Skeletal muscle tissue (tissue), 4 donors: ENCODE measurements around the gene RSPH3. TPM values are rescaled to one million over a fixed set of nuclear protein-coding genes. Genes with fewer than 3 reads are reported as not detected.
"Not testable (repeated sequence)": the region's sequence is repeated elsewhere in the genome, so short reads cannot be mapped to it uniquely, and the experiment has no call there.

Experiments
- H3K27ac ChIP-seq: one replicate; pipeline ENCODE4 v1.7.0; 2013; ENCODE audit warnings: mild to moderate bottlenecking, low read depth, low read length, inconsistent platforms
- H3K27me3 ChIP-seq, 3 donors: one replicate each; pipeline ENCODE4 v1.7.0; 2013; ENCODE audit warnings: low read length in 3 of 3; ENCODE audit not compliant: control insufficient read depth in 3 of 3, insufficient read depth in 3 of 3
- H3K36me3 ChIP-seq, 3 donors: one replicate each; pipeline ENCODE4 v1.7.0; 2013; ENCODE audit warnings: low read length in 3 of 3; ENCODE audit not compliant: control insufficient read depth in 3 of 3, insufficient read depth in 3 of 3
- H3K4me1 ChIP-seq, 3 donors: one replicate each; pipeline ENCODE4 v1.7.0; 2013; ENCODE audit warnings: low read length in 3 of 3, mild to moderate bottlenecking in 3 of 3; ENCODE audit not compliant: control insufficient read depth in 3 of 3, insufficient read depth in 3 of 3
- H3K4me3 ChIP-seq, 3 donors: one replicate each; pipeline ENCODE4 v1.7.0; 2013; ENCODE audit warnings: low read length in 3 of 3
- H3K9ac ChIP-seq, 3 donors: one replicate each; pipeline ENCODE4 v1.7.0; 2013; ENCODE audit warnings: low read length in 3 of 3, mild to moderate bottlenecking in 3 of 3, moderate library complexity in 2 of 3, low read depth in 1 of 3
- H3K9me3 ChIP-seq, 3 donors: one replicate each; pipeline ENCODE4 v1.7.0; 2013; ENCODE audit warnings: low read length in 3 of 3; ENCODE audit not compliant: control insufficient read depth in 3 of 3
- total RNA-seq: library from RNA; depleted of rRNA; stranded (reverse); fragments of >200 nt; gene quantifications from one replicate; pipeline ENCODE4 v1.2.3, GENCODE V29; 2014
- donor health status: Osteomylitis.

Gene RSPH3
- total RNA-seq, 1 donor from 2014 or later, result 2.1 TPM

DNA sequence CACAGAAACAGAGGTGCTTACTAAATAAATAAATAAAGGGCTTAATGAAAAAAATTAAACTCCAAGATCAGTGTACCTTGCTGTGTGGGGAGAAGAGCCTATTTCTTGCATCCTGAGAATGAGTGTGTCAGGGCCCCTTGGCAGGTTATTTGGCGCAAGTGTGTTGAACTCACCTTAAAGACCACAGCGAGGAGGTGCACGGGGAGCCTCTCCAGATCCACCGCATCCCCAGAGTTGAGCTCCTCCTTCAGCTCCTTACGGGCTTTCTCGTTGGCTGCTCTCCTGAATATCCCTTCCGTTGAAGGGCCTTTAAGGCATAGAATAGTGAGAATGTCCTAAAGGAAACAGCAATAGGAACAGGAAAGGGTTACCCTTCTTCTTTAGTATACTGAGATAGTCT, 41.2 kb upstream of the RSPH3 start:
- no peak overlapping the region for H3K4me3 ChIP-seq
- peaks cover 0 to 4% (median 0%) of the 10 kb centered on the region in 3 donors for H3K27me3 ChIP-seq
- H3K36me3 ChIP-seq, result no peaks in the 10 kb centered on the region

DNA sequence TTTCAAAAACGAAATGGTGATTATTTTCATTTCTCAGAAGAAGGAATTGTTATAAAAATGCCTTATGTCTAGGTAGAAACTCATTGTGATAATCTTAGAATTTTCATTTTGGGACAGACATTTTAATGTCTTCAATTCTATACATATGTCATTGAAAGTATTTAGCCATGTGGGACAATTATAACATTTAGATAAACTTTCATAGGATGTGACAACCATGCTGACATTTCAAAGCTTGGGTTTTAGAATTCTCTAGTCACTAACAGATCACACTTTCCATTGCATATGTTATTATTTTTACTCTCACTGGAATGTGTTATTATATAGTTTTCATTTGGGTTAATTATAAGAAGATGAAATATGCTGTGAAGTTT, 39.9 kb upstream of the RSPH3 start:
- H3K27ac ChIP-seq, result no peak overlapping the region
- no peaks in the 10 kb centered on the region for H3K9me3 ChIP-seq
- H3K9ac ChIP-seq, result no peak overlapping the region
- no peaks in the 10 kb centered on the region for H3K36me3 ChIP-seq
- peaks cover 0 to 4% (median 0%) of the 10 kb centered on the region in 3 donors for H3K27me3 ChIP-seq
- H3K4me1 ChIP-seq, result peaks cover 0 to 3% (median 0%) of the 10 kb centered on the region in 3 donors
- H3K4me3 ChIP-seq, result no peak overlapping the region

More for the DNA sequence above, 41.2 kb upstream of the RSPH3 start:
- Histone ChIP-seq H3K9ac (no peak overlapping the region), H3K4me1 (peaks cover 0 to 6% (median 0%) of the 10 kb centered on the region in 3 donors), H3K9me3 (no peaks in the 10 kb centered on the region), H3K27ac (no peak overlapping the region)

DNA sequence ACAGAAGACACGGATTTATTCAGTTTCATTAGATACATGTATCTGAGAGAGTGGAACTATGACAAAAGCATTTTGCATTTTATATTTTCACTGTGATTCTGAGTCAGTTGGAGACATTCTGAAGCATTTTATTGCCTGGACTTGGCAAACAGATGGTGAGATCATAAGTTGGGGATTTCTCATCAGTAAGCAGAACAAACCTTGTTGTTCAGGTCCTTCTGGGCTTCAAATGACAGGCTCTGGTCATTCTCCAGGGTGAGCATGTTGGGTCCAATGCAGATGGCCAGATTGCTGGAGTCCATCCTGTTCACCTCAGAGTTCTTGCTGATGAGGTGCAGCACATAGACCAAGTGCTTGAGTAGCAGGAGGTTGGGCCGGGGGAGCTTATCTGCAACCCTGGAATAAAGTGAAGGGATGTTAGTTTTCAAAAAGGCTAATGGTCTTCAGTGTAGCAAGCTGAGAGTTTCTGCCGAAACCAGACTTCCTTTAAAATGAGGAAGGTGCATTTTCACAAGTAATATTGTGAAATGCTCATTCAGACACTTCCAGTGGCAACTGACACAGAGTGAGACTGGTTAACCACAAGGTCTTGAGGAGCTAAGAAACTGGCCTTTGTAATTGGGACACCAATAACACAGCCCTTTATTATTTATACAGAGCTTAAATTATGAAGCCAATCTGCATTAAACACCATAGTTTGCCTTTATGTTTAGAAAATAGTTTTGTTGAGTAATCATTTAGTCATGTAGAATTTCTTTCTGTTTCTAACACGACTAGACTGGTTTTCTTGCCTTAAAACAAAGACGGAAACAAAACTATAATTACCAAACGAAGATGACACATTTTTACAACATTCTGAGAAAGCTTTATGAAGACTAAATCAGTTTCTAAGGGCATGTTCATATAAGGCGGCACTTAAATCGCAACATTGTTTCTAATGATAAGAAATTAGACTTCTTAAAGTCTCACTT, 39.2 kb upstream of the RSPH3 start:
- no peaks in the 10 kb centered on the region for H3K36me3 ChIP-seq
- peak overlapping the region; percentile 49 for H3K27ac ChIP-seq
- no peaks in the 10 kb centered on the region for H3K9me3 ChIP-seq
- no peak overlapping the region for H3K4me3 ChIP-seq
- peaks cover 0 to 4% (median 0%) of the 10 kb centered on the region in 3 donors for H3K27me3 ChIP-seq
- H3K4me1 ChIP-seq, result peaks cover 0 to 3% (median 0%) of the 10 kb centered on the region in 3 donors
- no peak overlapping the region for H3K9ac ChIP-seq

- not testable (repeated sequence) for H3K36me3 ChIP-seq, H3K27me3 ChIP-seq, H3K27ac ChIP-seq, H3K9ac ChIP-seq, H3K9me3 ChIP-seq, H3K4me3 ChIP-seq, H3K4me1 ChIP-seq
These were observed 38.3 kb upstream of the RSPH3 start for GRCh38 chr6:159038318-159038717.

- H3K36me3 ChIP-seq, result no peaks in the 10 kb centered on the region
- no peak overlapping the region for H3K27ac ChIP-seq
- no peaks in the 10 kb centered on the region for H3K9me3 ChIP-seq
- no peak overlapping the region for H3K4me3 ChIP-seq
- peaks cover 0 to 4% (median 0%) of the 10 kb centered on the region in 3 donors for H3K27me3 ChIP-seq
- no peaks in the 10 kb centered on the region for H3K4me1 ChIP-seq
- no peak overlapping the region for H3K9ac ChIP-seq
These were observed 37.8 kb upstream of the RSPH3 start for GRCh38 chr6:159037756-159038290.

DNA sequence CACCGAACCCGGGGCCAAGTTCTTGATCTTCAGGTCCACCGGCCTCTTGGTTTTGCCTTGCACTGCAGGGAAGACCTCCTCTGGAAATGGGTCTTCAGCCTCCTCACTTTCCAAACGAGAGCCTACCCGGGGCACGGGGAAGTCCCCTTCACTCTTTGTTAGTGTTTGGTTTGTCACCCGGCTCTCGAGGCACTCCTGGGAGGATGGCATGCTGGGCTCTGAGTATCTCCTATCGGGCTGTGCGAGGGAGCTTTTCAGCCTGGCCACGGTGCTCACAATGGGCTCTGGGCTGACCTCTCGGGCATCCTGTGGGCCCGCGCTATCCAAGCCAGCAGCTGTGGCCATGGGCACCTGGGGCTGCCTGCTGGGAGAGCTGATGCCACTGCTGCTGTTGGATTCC, 36.7 kb upstream of the RSPH3 start:
- Histone ChIP-seq H3K27ac (no peak overlapping the region), H3K4me3 (no peak overlapping the region), H3K36me3 (no peaks in the 10 kb centered on the region), H3K9me3 (no peaks in the 10 kb centered on the region), H3K9ac (no peak overlapping the region), H3K4me1 (no peaks in the 10 kb centered on the region), H3K27me3 (peaks cover 0 to 4% (median 0%) of the 10 kb centered on the region in 3 donors)

DNA sequence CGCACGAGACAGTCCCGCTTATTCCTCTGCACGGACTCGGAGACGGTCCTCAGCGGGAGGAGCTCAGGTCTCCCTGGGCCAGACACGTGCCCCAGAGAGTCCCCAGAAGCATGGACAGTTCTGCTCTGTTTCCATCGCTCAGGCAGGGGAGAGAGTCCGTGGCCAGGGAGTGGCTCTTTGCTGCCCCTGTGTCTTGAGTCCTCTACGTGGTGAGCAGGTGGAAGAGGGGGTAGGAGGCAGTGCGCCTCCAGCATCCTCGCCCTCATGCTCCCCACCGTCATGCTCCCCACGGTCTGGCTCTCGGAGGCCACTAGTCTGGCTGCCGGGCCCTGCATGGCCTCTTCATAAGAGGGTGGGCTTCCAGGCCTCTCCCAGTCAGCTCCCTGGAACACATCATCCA, 35.9 kb upstream of the RSPH3 start:
- H3K9me3 ChIP-seq, result no peaks in the 10 kb centered on the region
- H3K36me3 ChIP-seq, result no peaks in the 10 kb centered on the region
- H3K27me3 ChIP-seq, result peaks cover 0 to 4% (median 0%) of the 10 kb centered on the region in 3 donors
- H3K27ac ChIP-seq, result no peak overlapping the region
- no peak overlapping the region for H3K9ac ChIP-seq
- no peaks in the 10 kb centered on the region for H3K4me1 ChIP-seq
- no peak overlapping the region for H3K4me3 ChIP-seq

- Histone ChIP-seq H3K27ac (no peak overlapping the region), H3K9ac (no peak overlapping the region), H3K4me1 (no peaks in the 10 kb centered on the region), H3K9me3 (no peaks in the 10 kb centered on the region), H3K4me3 (no peak overlapping the region), H3K36me3 (no peaks in the 10 kb centered on the region), H3K27me3 (peaks cover 0 to 4% (median 0%) of the 10 kb centered on the region in 3 donors)
These were observed 33.4 kb upstream of the RSPH3 start for GRCh38 chr6:159033160-159034049.

DNA sequence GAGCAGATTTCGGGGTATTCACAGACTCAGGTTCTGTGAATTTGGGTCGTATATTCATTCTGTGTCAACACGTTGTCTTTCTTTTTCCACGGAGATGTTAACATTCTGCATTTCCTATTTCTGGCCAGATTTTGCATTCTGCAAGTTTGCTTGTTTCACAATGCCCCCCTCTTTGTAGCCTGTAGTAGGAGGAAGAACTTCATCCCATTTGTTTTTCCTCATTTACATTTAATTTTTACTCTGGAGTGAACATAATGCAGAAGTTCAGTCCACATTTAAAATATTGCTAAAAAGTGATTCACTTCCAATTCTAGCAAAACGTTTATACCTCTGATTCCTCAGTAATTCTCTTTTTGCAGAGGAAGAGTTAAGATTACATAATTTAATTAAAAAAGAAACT, 31.8 kb upstream of the RSPH3 start:
- Histone ChIP-seq H3K4me1 (no peaks in the 10 kb centered on the region), H3K4me3 (no peak overlapping the region), H3K36me3 (no peaks in the 10 kb centered on the region), H3K9me3 (no peaks in the 10 kb centered on the region), H3K9ac (no peak overlapping the region), H3K27me3 (peaks cover 0 to 3% (median 0%) of the 10 kb centered on the region in 3 donors), H3K27ac (no peak overlapping the region)
